ENCODE results near the gene EYA4.

EYA4 gene

GRCh38 chr6:133241086-133241900, at the start of gene EYA4:
TSS of gene EYA4 (plus strand) at chr6:133241357. CDS start at chr6:133274781, 33,424 bp downstream.
- no peak for ATAC-seq (replicated peaks; ENCODE audit: extremely low read depth, poor library complexity, severe bottlenecking)
- DNase-seq (ENCODE audit: low spot score in 2 of 2) = no peak
- Mint-ChIP-seq H3K27me3 (peaks cover 41% of the 10 kb centered on the region), H3K27ac (ENCODE audit: low read depth) (no peak within 1 kb of the TSS), H3K36me3 (ENCODE audit: insufficient read depth) (no peaks in the 10 kb centered on the region), H3K9me3 (no peaks in the 10 kb centered on the region), H3K4me1 (peaks cover 7% of the 10 kb centered on the region), H3K4me3 (no peak within 1 kb of the TSS)

DNA sequence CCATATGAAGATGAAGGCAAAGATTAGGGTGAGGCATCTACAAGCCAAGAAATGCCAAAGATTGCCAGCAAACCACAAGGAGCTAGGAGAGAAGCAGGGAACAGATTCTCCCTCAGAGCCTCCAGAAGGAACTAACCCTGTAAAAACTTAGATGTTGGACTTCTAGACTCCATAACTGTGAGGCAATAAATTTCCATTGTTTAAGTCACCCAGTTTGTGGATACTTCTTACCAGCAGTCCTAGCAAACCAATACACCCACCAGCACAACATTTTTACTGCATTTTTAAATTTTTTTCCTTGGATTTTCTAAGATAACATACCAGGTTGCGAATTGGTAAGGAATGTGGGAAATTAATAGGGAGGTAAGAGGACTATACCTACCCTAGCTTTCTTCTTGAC, 47.8 kb upstream of the EYA4 start:
- Mint-ChIP-seq H3K36me3 (ENCODE audit: insufficient read depth) (no peaks in the 10 kb centered on the region), H3K27ac (ENCODE audit: low read depth) (no peak overlapping the region), H3K4me1 (no peaks in the 10 kb centered on the region), H3K9me3 (peaks cover 5% of the 10 kb centered on the region), H3K4me3 (no peak overlapping the region), H3K27me3 (no peaks in the 10 kb centered on the region)
- no peak for ATAC-seq (replicated peaks; ENCODE audit: extremely low read depth, poor library complexity, severe bottlenecking)
- DNase-seq (ENCODE audit: low spot score in 2 of 2) = no peak

- Mint-ChIP-seq H3K9me3 (no peaks in the 10 kb centered on the region), H3K4me3 (no peak overlapping the region), H3K27me3 (no peaks in the 10 kb centered on the region)
Observed at GRCh38 chr6:133198725-133199124, 42.4 kb upstream of the EYA4 start.

GRCh38 chr6:133201231-133201630, 39.9 kb upstream of the EYA4 start:
- H3K27ac Mint-ChIP-seq (ENCODE audit: low read depth) = no peak overlapping the region
- H3K9me3 Mint-ChIP-seq = no peaks in the 10 kb centered on the region
- DNase-seq (ENCODE audit: low spot score in 2 of 2) = no peak
- H3K36me3 Mint-ChIP-seq (ENCODE audit: insufficient read depth) = no peaks in the 10 kb centered on the region
- H3K27me3 Mint-ChIP-seq = no peaks in the 10 kb centered on the region
- ATAC-seq (replicated peaks; ENCODE audit: extremely low read depth, poor library complexity, severe bottlenecking) = no peak
- no peak overlapping the region for H3K4me3 Mint-ChIP-seq
- no peaks in the 10 kb centered on the region for H3K4me1 Mint-ChIP-seq

More at GRCh38 chr6:133198725-133199124, 42.4 kb upstream of the EYA4 start:
- Mint-ChIP-seq H3K27ac (ENCODE audit: low read depth) (no peak overlapping the region), H3K4me1 (no peaks in the 10 kb centered on the region), H3K36me3 (ENCODE audit: insufficient read depth) (no peaks in the 10 kb centered on the region)
- DNase-seq (ENCODE audit: low spot score in 2 of 2) (no peak), ATAC-seq (replicated peaks; ENCODE audit: extremely low read depth, poor library complexity, severe bottlenecking) (no peak)

- H3K27ac Mint-ChIP-seq (ENCODE audit: low read depth) = no peak overlapping the region
- DNase-seq (ENCODE audit: low spot score in 2 of 2) = no peak
- H3K36me3 Mint-ChIP-seq (ENCODE audit: insufficient read depth) = no peaks in the 10 kb centered on the region
- no peak for ATAC-seq (replicated peaks; ENCODE audit: extremely low read depth, poor library complexity, severe bottlenecking)
- no peaks in the 10 kb centered on the region for H3K4me1 Mint-ChIP-seq
- H3K9me3 Mint-ChIP-seq = no peaks in the 10 kb centered on the region
- no peak overlapping the region for H3K4me3 Mint-ChIP-seq
- no peaks in the 10 kb centered on the region for H3K27me3 Mint-ChIP-seq
Observed at GRCh38 chr6:133202610-133203343, 38.4 kb upstream of the EYA4 start.

DNA sequence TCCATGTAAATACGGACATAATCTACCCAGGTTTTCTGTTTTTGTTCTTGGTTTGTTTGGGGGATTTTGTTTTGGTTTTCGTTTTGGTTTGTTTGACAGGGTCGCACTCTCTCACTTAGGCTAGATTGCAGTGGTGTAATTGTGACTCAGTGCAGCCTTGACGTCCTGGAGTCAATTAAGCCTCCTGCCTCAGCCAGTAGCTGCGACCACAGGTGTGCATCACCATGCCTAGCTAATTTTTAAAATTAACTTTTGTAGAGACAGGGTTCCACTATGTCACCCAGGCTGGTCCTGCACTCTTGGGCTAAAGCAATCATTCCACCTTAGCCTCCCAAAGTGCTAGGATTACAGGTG, 37.8 kb upstream of the EYA4 start:
- DNase-seq (ENCODE audit: low spot score in 2 of 2) (no peak), ATAC-seq (replicated peaks; ENCODE audit: extremely low read depth, poor library complexity, severe bottlenecking) (no peak)
- H3K27ac Mint-ChIP-seq (ENCODE audit: low read depth) = no peak overlapping the region
- H3K4me1 Mint-ChIP-seq = no peaks in the 10 kb centered on the region
- no peak overlapping the region for H3K4me3 Mint-ChIP-seq
- H3K9me3 Mint-ChIP-seq = no peaks in the 10 kb centered on the region
- H3K27me3 Mint-ChIP-seq = no peaks in the 10 kb centered on the region
- H3K36me3 Mint-ChIP-seq (ENCODE audit: insufficient read depth) = no peaks in the 10 kb centered on the region

GRCh38 chr6:133205304-133205703, 35.9 kb upstream of the EYA4 start:
- no peak overlapping the region for H3K27ac Mint-ChIP-seq (ENCODE audit: low read depth)
- no peaks in the 10 kb centered on the region for H3K36me3 Mint-ChIP-seq (ENCODE audit: insufficient read depth)
- no peak for DNase-seq (ENCODE audit: low spot score in 2 of 2)
- ATAC-seq (replicated peaks; ENCODE audit: extremely low read depth, poor library complexity, severe bottlenecking) = no peak
- no peaks in the 10 kb centered on the region for H3K4me1 Mint-ChIP-seq
- no peak overlapping the region for H3K4me3 Mint-ChIP-seq
- H3K9me3 Mint-ChIP-seq = no peaks in the 10 kb centered on the region
- H3K27me3 Mint-ChIP-seq = no peaks in the 10 kb centered on the region

GRCh38 chr6:133206942-133207341, 34.2 kb upstream of the EYA4 start:
- H3K9me3 Mint-ChIP-seq = no peaks in the 10 kb centered on the region
- H3K4me1 Mint-ChIP-seq = no peaks in the 10 kb centered on the region
- DNase-seq (ENCODE audit: low spot score in 2 of 2) (no peak), ATAC-seq (replicated peaks; ENCODE audit: extremely low read depth, poor library complexity, severe bottlenecking) (no peak)
- no peak overlapping the region for H3K27ac Mint-ChIP-seq (ENCODE audit: low read depth)
- H3K36me3 Mint-ChIP-seq (ENCODE audit: insufficient read depth) = no peaks in the 10 kb centered on the region
- H3K4me3 Mint-ChIP-seq = no peak overlapping the region
- H3K27me3 Mint-ChIP-seq = no peaks in the 10 kb centered on the region

DNA sequence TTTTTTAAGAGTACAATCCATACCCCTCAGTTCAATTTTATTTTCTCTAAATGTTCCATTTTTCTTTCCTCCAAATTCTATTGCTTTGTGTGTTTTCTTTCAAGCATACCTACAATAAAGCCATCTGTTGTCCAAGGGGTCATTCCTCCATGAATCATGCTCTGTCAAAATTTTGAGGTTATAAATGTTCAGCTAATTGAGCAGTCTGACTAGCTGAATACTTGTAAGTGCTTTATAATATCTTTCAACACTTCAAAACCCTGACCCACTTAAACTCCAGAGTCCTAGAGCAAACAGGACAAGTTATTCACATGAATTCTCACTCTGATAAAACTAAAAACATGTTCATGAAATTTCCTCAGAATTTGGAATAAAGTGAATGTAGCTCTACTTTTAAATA, 33.4 kb upstream of the EYA4 start:
- Mint-ChIP-seq H3K36me3 (ENCODE audit: insufficient read depth) (no peaks in the 10 kb centered on the region), H3K9me3 (no peaks in the 10 kb centered on the region), H3K4me3 (no peak overlapping the region), H3K4me1 (no peaks in the 10 kb centered on the region), H3K27ac (ENCODE audit: low read depth) (no peak overlapping the region), H3K27me3 (no peaks in the 10 kb centered on the region)
- DNase-seq (ENCODE audit: low spot score in 2 of 2) = no peak
- no peak for ATAC-seq (replicated peaks; ENCODE audit: extremely low read depth, poor library complexity, severe bottlenecking)

GRCh38 chr6:133208183-133208755, 32.9 kb upstream of the EYA4 start:
- H3K4me3 Mint-ChIP-seq = no peak overlapping the region
- DNase-seq (ENCODE audit: low spot score in 2 of 2) (no peak), ATAC-seq (replicated peaks; ENCODE audit: extremely low read depth, poor library complexity, severe bottlenecking) (no peak)
- H3K36me3 Mint-ChIP-seq (ENCODE audit: insufficient read depth) = no peaks in the 10 kb centered on the region
- H3K27me3 Mint-ChIP-seq = no peaks in the 10 kb centered on the region
- no peak overlapping the region for H3K27ac Mint-ChIP-seq (ENCODE audit: low read depth)
- no peaks in the 10 kb centered on the region for H3K9me3 Mint-ChIP-seq
- no peaks in the 10 kb centered on the region for H3K4me1 Mint-ChIP-seq

GRCh38 chr6:133214267-133214666, 26.9 kb upstream of the EYA4 start:
- ATAC-seq (replicated peaks; ENCODE audit: extremely low read depth, poor library complexity, severe bottlenecking) = no peak
- no peak overlapping the region for H3K4me3 Mint-ChIP-seq
- H3K36me3 Mint-ChIP-seq (ENCODE audit: insufficient read depth) = no peaks in the 10 kb centered on the region
- no peaks in the 10 kb centered on the region for H3K27me3 Mint-ChIP-seq
- no peak for DNase-seq (ENCODE audit: low spot score in 2 of 2)
- no peak overlapping the region for H3K27ac Mint-ChIP-seq (ENCODE audit: low read depth)
- no peaks in the 10 kb centered on the region for H3K4me1 Mint-ChIP-seq
- H3K9me3 Mint-ChIP-seq = peaks cover 8% of the 10 kb centered on the region

GRCh38 chr6:133218852-133219251, 22.3 kb upstream of the EYA4 start:
- H3K27me3 Mint-ChIP-seq = no peaks in the 10 kb centered on the region
- peaks cover 8% of the 10 kb centered on the region for H3K9me3 Mint-ChIP-seq
- no peak overlapping the region for H3K27ac Mint-ChIP-seq (ENCODE audit: low read depth)
- no peak for DNase-seq (ENCODE audit: low spot score in 2 of 2)
- no peak for ATAC-seq (replicated peaks; ENCODE audit: extremely low read depth, poor library complexity, severe bottlenecking)
- no peak overlapping the region for H3K4me3 Mint-ChIP-seq
- no peaks in the 10 kb centered on the region for H3K36me3 Mint-ChIP-seq (ENCODE audit: insufficient read depth)
- no peaks in the 10 kb centered on the region for H3K4me1 Mint-ChIP-seq
